Body of pancreas (tissue), 4 donors: Measurements from ENCODE around the gene PREX1.

Source experiments
- CTCF ChIP-seq, 7 experiments: fragments of 450-650 bp in 4 of 7; fragments of 200-600 bp in 3 of 7; sonication (generic) in 3 of 7; IDR thresholded peaks; one replicate each; pipeline ENCODE4 v1.5.1; 2016 to 2019; ENCODE audit warnings: antibody characterized with exemption in 7 of 7
- POLR2A ChIP-seq, 3 donors: fragments of 450-650 bp; IDR thresholded peaks; one replicate each; pipeline ENCODE4 v1.6.1; 2016; ENCODE audit warnings: antibody characterized with exemption in 3 of 3, mild to moderate bottlenecking in 2 of 3

GRCh38 chr20:48684501-48685041 lies 143.2 kb downstream of the PREX1 start:
- TF ChIP-seq POLR2A (IDR thresholded peaks at IDR 0.05) (no peak), CTCF (IDR thresholded peaks at IDR 0.05) (no peak)
